Stimulated activated naive CD4-positive, alpha-beta T cell treated with Interleukin-2 at 50 U/mL for 16 hours (primary cell): ENCODE data around the gene CBFA2T2.

Experiments used
- DNase-seq: peaks from one replicate; lab custom pipeline; 2025; lab: John Stamatoyannopoulos, UW

CBFA2T2 gene

DNA sequence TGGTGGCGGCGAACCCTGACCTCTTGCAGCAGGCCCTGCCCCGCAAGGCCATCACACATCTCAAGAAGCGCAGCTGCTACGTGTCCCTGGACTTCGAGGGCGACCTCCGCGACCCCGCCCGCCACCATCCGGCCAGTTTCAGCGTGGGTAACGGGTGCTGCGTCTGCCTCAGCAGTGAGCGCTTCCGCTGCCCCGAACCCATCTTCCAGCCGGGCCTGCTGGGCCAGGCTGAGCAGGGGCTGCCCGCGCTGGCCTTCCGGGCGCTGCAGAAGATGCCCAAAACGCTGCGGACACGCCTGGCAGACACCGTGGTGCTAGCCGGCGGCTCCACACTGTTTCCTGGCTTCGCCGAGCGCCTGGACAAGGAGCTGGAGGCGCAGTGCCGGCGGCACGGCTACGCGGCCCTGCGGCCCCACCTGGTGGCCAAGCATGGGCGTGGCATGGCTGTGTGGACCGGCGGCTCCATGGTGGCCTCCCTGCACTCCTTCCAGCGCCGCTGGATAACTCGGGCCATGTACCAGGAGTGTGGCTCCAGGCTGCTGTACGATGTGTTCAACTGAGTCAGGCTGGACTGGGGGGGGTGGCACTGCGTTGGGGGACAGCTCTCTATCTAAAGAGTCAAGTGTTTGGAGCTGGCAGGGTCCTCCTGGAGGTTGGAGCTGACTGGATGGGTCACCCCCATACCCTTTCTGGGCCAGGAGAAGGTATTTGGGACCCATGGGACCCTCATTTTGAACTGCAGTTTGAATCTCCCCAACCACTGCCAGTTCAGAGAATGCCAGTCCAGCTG is 178.0 kb downstream of the CBFA2T2 start:
- DNase-seq, result peak; percentile 70

- DNase-seq, result no peak
Observed at GRCh38 chr20:33668466-33669155, 178.7 kb downstream of the CBFA2T2 start.

- no peak for DNase-seq
Observed at GRCh38 chr20:33669224-33669623, 179.3 kb downstream of the CBFA2T2 start.

- DNase-seq, result no peak
Observed at GRCh38 chr20:33669873-33670640, 180.2 kb downstream of the CBFA2T2 start.

GRCh38 chr20:33670715-33671499 is 181.0 kb downstream of the CBFA2T2 start:
- no peak for DNase-seq

DNA sequence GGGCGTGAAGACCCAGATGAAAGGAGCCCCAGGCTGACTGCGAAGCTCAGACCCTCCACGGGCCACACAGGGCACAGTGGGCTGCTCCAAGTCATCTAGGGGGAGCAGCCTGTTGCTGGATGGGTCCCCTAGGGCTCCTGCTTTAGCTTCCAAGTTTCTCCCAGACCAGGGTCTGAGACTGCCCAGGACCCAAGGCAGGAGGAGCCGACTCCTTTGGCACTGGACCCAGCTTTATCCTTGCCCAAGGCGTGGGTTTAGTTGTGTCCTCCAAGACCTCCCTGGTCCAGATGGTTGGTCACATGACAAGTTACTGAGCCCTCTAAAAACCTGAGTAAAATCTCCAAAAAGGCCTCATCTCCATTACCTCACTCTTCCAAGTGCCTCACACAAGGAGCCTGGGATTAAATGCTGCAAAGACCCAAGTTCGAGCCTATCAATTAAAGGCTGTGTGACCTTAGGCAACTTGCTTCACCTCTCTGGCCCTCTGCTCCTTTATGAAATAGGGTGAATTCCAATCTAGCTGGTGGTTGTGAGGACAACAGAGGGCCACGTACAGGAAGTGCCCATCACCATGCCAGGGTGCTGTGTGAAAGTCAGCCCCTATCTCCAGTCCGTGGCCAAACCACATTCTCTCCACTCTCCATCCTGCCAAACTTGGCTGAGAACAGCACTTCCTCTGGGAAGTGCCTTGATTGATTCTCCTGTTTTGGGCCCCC is 181.8 kb downstream of the CBFA2T2 start:
- no peak for DNase-seq

GRCh38 chr20:33672426-33673113 is 182.7 kb downstream of the CBFA2T2 start:
- no peak for DNase-seq

- DNase-seq, result no peak
Observed at GRCh38 chr20:33673114-33673409, 183.2 kb downstream of the CBFA2T2 start.

DNA sequence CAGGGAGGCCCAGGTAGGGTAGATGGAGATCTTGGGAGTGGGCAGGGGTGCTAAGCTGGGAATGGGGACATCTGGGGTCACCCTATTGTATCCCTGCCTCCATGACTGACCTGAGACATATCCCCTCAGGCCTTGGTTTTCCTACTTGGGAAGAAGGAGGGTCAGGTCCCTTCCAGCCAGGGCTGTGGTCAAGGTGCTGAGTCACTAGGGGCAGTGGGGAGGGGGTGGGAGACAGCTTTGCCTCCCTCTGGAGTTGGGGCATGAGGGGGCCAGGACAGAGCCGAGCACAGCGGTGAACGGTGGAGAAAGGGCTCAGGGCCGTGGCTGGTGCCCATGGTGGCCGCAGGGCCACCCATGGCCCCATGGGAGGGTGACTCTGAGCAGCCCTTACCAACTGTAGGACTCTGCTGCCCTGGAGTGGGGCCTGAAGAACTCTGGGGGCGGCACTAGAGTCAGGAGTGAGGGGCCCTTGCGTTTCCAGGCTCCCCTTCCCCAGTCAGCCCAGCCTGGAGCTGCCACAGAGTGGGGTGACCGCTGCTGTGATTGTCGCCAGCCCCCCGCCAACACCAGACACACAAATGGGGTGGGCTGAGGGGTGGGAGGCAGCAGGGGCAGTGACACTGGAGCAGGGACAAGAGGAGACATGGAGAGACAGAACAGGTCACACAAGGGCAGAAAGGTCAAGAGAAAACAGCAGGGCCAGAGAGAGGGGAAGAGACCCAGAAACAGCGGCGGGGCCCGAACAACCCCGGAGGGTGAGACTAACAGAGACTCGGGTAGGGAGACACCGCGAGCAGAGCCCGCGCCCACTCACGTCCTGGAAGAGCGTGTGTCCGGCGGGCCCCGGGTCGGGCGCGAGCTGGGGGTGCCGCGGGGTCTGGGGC is 183.8 kb downstream of the CBFA2T2 start:
- no peak for DNase-seq

GRCh38 chr20:33674294-33675135 is 184.6 kb downstream of the CBFA2T2 start, which contains the start of gene NECAB3:
TSS of gene NECAB3 (minus strand) at chr20:33674428. CDS start at chr20:33674352, 76 bp downstream.
- DNase-seq, result peak; percentile 43

DNA sequence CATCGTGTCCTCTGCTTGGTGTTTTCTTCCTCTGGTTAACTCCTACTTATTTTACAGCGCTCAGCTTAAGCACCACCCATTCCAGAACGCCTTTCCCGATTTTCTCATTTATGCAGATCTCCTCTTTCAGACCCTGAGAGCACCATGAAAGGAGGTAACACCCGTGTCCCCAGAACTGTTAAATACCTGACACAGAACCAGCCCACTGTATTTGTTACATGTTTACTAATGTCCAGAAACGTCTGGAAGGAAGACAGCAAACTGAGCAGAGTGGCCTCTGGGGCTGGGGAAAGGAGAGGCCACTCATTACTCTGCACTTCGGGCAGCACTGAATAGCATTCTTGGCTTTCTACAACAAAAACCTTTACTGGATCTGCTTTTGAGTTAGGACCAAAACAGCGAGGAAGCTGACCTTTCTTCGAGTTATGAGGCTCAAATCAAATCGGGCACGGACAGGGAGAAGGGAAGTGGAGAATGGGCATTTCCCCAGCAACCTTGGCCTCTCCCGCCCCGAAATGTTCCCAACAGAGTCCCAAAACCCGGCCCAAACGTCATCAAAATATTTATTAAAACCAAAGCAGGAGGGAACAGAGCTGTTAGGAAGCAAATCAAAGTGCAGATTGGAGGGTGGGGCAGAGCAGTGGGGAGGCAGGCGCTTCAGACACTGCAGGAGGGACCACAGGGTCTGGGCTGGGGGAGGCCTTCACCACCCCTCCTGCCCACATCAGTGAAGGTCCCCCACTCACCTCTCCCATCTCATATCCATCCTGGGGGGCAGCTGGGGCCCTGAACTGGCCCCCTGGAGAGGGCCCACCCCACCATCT is 185.5 kb downstream of the CBFA2T2 start:
- no peak for DNase-seq

- DNase-seq, result no peak
Observed at GRCh38 chr20:33676121-33676520, 186.2 kb downstream of the CBFA2T2 start.

- no peak for DNase-seq
Observed at GRCh38 chr20:33676652-33677645, 187.1 kb downstream of the CBFA2T2 start.

DNA sequence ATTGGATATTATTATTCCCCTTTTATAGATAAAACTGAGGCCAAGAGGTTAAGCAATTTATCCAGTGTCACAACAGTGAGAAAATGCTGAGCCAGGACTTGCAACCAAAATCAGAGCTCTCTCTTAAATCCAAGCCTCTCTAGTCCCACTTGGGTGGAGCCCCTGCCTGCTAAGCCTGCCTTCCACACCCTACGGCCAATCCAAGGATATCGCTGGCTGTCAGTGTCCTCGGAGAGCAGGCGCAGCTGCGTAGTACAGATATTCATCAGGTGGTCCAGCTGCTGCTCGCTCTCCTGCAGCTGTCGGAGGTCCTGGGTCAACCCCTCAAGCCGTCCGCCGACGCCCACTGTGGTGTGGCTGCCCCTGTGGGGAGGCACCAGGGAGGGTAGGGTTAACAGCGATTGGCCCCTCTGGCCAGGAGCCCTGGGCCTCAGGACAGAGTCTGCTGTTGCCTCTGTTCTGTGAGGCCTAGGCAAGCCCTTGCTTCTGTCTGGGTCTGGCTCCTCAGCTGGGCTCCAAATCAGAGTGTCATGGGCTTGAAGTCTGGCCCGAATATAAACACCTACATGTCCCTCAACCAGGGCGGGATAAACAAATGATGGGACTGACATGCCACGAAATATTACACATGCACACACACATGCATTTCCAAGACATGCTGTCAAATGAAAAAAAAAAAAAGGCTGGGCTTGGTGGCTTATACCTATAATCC is 188.3 kb downstream of the CBFA2T2 start:
- DNase-seq, result no peak

DNA sequence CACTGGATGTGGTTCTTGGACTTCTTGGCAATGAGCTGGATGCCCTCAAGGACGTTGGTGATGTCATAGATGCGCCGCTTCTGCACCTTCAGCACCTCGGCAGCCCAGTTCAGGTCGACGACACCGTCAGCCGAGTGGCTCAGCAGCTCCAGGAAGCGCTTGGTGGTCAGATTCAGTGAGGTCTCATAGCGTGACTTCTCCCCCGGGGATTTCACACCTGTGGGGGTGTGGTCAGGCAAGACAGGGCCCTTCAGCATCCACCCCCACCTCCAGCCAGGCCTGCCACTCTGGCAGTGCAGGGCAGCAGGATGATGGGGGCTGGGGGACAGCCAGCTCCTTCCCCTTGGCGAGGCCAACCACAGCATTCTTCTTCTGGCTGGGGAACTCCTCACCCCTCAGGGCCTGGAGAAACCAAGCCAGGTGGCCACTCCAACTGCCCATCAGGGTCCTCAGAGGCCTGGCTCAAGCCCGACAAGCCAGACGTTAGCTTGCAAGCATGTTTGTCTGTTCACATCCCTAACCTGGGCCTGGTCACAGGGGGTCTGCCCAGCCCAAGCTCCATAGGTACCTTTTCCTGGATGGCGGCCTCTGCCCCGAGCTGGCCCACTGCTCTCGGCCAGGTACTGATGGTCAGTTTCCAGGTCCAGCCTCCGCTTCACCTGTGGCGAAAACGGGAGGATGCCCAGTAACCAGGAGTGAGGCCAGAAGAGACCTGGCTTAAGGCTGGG is 190.0 kb downstream of the CBFA2T2 start:
- DNase-seq, result peak; percentile 28
